NB4 (cell line): ENCODE measurements around the gene RPS6KA2.
A peak's percentile ranks its signal among the peaks of the same experiment; 100 is the strongest.

ENCODE experiments used
- DNase-seq: peaks from one replicate; pipeline ENCODE4 v3.0.0; 2010; ENCODE audit warnings: low read depth
- H3K4me3 ChIP-seq: one replicate; pipeline ENCODE4 v1.5.1; 2011; ENCODE audit warnings: mild to moderate bottlenecking, low read depth, low read length, moderate library complexity
- CTCF ChIP-seq: IDR thresholded peaks from one replicate; pipeline ENCODE4 v1.5.1; 2012; ENCODE audit warnings: low read depth, low read length
- MAX ChIP-seq: IDR thresholded peaks from 2 replicates; pipeline ENCODE4 v1.6.1; 2011; ENCODE audit warnings: low read depth, low read length
- MYC ChIP-seq: IDR thresholded peaks from 2 replicates; pipeline ENCODE4 v1.6.1; 2011; ENCODE audit warnings: low read depth, low read length
- POLR2A ChIP-seq: IDR thresholded peaks from 2 replicates; pipeline ENCODE4 v1.6.1; 2011; ENCODE audit warnings: mild to moderate bottlenecking; ENCODE audit not compliant: insufficient read length; ENCODE audit errors: extremely low read depth

Gene RPS6KA2

DNA sequence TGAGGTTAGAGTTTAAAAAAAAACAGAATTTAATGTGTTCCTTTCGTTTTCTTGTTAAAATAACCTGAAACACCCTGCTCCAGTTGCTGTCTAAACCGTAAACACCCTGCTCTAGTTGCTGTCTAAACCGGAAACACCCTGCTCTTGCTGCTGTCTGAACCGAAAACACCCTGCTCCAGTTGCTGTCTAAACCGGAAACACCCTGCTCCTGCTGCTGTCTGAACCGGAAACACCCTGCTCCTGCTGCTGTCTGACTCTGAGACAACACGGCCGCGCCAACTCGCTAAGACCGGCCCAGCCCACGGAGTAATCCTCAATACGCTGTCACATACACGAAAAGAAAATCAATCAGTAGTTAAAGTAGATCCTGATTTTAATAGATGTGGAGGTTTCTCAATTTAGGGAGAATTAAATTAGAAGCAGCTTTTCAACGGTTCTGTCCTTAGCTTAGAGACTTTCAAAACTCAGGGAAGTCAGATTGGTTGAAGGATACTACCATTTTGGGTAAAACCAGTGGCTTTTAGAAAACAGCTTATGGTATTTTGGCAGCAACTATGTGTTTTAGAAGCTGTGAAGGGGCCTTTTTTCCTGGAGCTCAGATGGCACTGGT lies 138.9 kb downstream of the RPS6KA2 start:
- DNase-seq = peak; percentile 33

DNA sequence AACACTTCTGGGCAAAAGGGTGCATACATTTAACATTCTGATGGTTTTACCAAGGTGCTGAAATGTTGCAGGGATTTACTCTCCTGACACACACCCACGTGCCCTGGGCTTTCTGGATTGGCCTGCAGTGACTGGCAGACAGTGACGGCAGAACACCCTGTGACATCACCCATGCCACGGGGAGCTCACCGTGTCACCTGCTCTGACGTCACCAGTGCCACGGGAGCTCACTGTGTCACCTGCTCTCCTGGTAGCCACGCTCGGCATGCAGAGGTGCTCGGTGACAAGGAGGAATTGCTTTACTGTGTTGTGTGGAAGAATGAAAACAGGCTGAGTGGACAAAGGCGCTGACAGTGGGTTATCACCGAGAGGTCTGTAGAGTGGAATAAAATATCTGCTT lies 139.9 kb downstream of the RPS6KA2 start:
- no peak for DNase-seq
- TF ChIP-seq MYC = no peak
- no peak for TF ChIP-seq MAX
- no peak for TF ChIP-seq CTCF
- TF ChIP-seq POLR2A = no peak
- H3K4me3 ChIP-seq = no peak overlapping the region

More for the DNA sequence above, 138.9 kb downstream of the RPS6KA2 start:
- no peak overlapping the region for H3K4me3 ChIP-seq
- TF ChIP-seq CTCF (no peak), MAX (no peak), MYC (no peak), POLR2A (no peak)

DNA sequence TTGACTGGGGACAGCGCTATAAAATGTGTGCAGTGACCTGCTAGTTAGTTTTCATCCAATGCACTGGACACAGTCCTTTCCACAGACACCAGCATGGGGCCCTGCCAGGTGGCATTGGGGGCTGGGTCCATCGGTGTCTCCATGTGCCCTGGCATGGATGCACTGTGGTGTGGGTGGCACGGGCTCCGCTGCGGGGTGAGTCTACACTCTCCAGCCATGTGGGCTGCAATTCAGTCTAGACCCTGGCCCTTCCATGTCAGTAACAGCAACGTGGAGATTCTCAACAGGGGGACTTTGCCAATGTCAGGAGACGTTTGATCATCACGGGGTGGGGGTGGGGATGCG lies 140.5 kb downstream of the RPS6KA2 start:
- no peak for DNase-seq
- H3K4me3 ChIP-seq = no peak overlapping the region
- no peak for TF ChIP-seq MAX

GRCh38 chr6:166485651-166486535 lies 141.2 kb downstream of the RPS6KA2 start:
- no peak for TF ChIP-seq MAX
- TF ChIP-seq MYC = no peak
- TF ChIP-seq POLR2A = no peak
- peak; percentile 20 for TF ChIP-seq CTCF
- no peak overlapping the region for H3K4me3 ChIP-seq
- DNase-seq = peak; percentile 28

GRCh38 chr6:166484863-166485262 lies 142.2 kb downstream of the RPS6KA2 start:
- no peak for DNase-seq
- H3K4me3 ChIP-seq = no peak overlapping the region
- no peak for TF ChIP-seq MAX
- TF ChIP-seq MYC = no peak
- TF ChIP-seq POLR2A = no peak
- TF ChIP-seq CTCF = no peak

- TF ChIP-seq CTCF (no peak), MAX (no peak), POLR2A (no peak), MYC (no peak)
- no peak for DNase-seq
- H3K4me3 ChIP-seq = no peak overlapping the region
Measured at GRCh38 chr6:166483573-166484250, 143.3 kb downstream of the RPS6KA2 start.
